Large intestine (tissue), 3 donors: Measurements from ENCODE around the gene INPP5A. TPM values are rescaled to one million over a fixed set of nuclear protein-coding genes. Genes with fewer than 3 reads are reported as not detected.

ENCODE experiments used
- DNase-seq, 2 donors: peaks; one replicate each; pipeline versions ENCODE4 v3.0.0 to v3.0.0-alpha.2; 2013
- H3K27ac ChIP-seq: one replicate; pipeline ENCODE4 v1.5.1; 2013; ENCODE audit warnings: low read length
- H3K27me3 ChIP-seq: 2 replicates; pipeline ENCODE4 v1.6.1; 2013; ENCODE audit warnings: low read length; ENCODE audit not compliant: control insufficient read depth, insufficient read depth
- H3K36me3 ChIP-seq: 2 replicates; pipeline ENCODE4 v1.6.1; 2013; ENCODE audit warnings: low read length; ENCODE audit not compliant: control insufficient read depth, insufficient read depth
- H3K4me1 ChIP-seq: one replicate; pipeline ENCODE4 v1.6.1; 2013; ENCODE audit warnings: low read length; ENCODE audit not compliant: control insufficient read depth, insufficient read depth
- H3K4me3 ChIP-seq: one replicate; pipeline ENCODE4 v1.5.1; 2013; ENCODE audit warnings: low read length
- H3K9me3 ChIP-seq: one replicate; pipeline ENCODE4 v1.6.1; 2013; ENCODE audit warnings: mild to moderate bottlenecking, low read depth, low read length, moderate library complexity; ENCODE audit not compliant: control insufficient read depth
- WGBS: methylation state at CpG from one replicate; pipeline ENCODE4 v1.1.5; 2013; ENCODE audit warnings: low lambda C conversion rate; ENCODE audit not compliant: insufficient coverage; 5-methylcytosine and 5-hydroxymethylcytosine counted together
- polyA plus RNA-seq: library from polyadenylated mRNA; unstranded; fragments of 120-200 nt; gene quantifications from one replicate; pipeline ENCODE4 v1.2.1, GENCODE V29; 2013

The INPP5A gene
- polyA plus RNA-seq, 1 donor, result 25.3 TPM

GRCh38 chr10:132536877-132537683 lies 507 bp upstream of the INPP5A start:
- peaks cover 28% of the 10 kb centered on the region for H3K4me1 ChIP-seq
- DNase-seq, result peak; percentile 99 to 100
- H3K36me3 ChIP-seq, result no peaks in the 10 kb centered on the region
- WGBS, result no CpG with 5 or more reads among the region's 102 CpGs
- no peaks in the 10 kb centered on the region for H3K27me3 ChIP-seq
- peak overlapping the region; percentile 58 for H3K27ac ChIP-seq
- H3K4me3 ChIP-seq, result peak overlapping the region; percentile 47
- H3K9me3 ChIP-seq, result no peaks in the 10 kb centered on the region

GRCh38 chr10:132538031-132538789 lies 623 bp downstream of the INPP5A start:
- H3K36me3 ChIP-seq, result peaks cover under 1% of the 10 kb centered on the region
- no peak overlapping the region for H3K27ac ChIP-seq
- no peaks in the 10 kb centered on the region for H3K27me3 ChIP-seq
- H3K4me3 ChIP-seq, result peak overlapping the region; percentile 69
- DNase-seq, result no peak
- H3K9me3 ChIP-seq, result no peaks in the 10 kb centered on the region
- peaks cover 28% of the 10 kb centered on the region for H3K4me1 ChIP-seq
- WGBS, result no CpG with 5 or more reads among the region's 42 CpGs

DNA sequence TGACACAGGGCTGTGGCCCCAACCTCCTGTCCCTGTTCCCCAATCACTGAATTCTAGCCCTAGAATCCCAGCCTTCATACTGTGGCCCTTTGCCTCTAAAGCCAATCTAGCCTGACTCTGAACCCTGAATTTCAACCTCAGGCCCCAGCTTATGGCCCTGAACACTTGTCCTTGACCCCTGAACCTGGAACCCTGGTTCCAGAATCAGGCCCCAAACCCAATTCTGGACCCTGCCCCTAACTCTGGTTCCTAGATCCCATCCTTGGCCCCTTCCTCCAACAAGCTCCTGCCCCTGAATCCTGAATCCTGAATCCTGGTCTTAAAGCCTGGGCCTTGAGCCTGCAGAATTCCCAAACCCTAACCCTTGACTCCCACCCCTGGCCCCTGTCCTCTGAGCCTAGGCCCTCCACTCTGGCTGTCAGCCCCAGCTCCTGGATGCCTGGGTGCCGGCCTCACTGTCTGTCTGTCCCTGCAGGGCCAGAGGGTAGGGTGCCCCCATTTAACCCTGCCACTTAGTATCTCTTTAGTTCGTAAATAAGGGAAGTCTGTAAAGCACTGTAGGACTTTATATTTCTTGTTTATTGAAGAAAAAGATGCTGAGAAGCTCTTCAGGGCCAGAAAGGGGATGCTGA lies 1.3 kb downstream of the INPP5A start:
- H3K9me3 ChIP-seq, result no peaks in the 10 kb centered on the region

DNA sequence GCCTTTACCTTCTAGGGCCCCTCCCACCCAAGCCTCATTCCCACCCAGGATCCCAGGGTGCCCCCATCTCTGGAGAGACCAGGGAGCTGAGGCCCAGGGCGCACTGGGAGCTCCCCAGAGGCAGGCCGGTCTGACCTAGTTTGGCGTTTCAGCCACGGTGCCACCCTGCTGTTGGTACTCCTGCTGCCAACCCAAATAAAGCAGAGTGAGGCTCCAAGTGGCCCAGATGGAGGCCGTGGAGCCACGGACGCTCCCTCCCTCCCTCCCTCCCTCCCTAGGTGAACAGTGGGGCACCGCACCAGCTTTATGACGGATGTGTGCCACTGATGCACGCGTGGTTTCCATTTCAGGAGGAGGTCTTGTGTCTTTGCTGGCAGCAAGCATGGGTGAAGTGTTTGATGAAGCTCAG lies 1.8 kb downstream of the INPP5A start:
- H3K27me3 ChIP-seq, result no peaks in the 10 kb centered on the region
- no peak for DNase-seq
- H3K36me3 ChIP-seq, result peaks cover 6% of the 10 kb centered on the region
- no CpG with 5 or more reads among the region's 11 CpGs for WGBS
- no peaks in the 10 kb centered on the region for H3K9me3 ChIP-seq
- no peak overlapping the region for H3K4me3 ChIP-seq
- H3K4me1 ChIP-seq, result peaks cover 30% of the 10 kb centered on the region
- no peak overlapping the region for H3K27ac ChIP-seq

More for the DNA sequence above, 1.3 kb downstream of the INPP5A start:
- H3K27ac ChIP-seq, result no peak overlapping the region
- no CpG with 5 or more reads among the region's 2 CpGs for WGBS
- peaks cover 6% of the 10 kb centered on the region for H3K36me3 ChIP-seq
- no peaks in the 10 kb centered on the region for H3K27me3 ChIP-seq
- peaks cover 28% of the 10 kb centered on the region for H3K4me1 ChIP-seq
- H3K4me3 ChIP-seq, result peak overlapping the region; percentile 69
- DNase-seq, result no peak

- Histone ChIP-seq H3K4me3 (peak overlapping the region; percentile 1), H3K4me1 (peaks cover 31% of the 10 kb centered on the region), H3K9me3 (no peaks in the 10 kb centered on the region), H3K36me3 (peaks cover 6% of the 10 kb centered on the region), H3K27me3 (no peaks in the 10 kb centered on the region), H3K27ac (no peak overlapping the region)
- DNase-seq, result no peak
- WGBS, result 70% methylated on average over 1 of the region's 5 CpGs
Observed at GRCh38 chr10:132539894-132540293, 2.3 kb downstream of the INPP5A start.

DNA sequence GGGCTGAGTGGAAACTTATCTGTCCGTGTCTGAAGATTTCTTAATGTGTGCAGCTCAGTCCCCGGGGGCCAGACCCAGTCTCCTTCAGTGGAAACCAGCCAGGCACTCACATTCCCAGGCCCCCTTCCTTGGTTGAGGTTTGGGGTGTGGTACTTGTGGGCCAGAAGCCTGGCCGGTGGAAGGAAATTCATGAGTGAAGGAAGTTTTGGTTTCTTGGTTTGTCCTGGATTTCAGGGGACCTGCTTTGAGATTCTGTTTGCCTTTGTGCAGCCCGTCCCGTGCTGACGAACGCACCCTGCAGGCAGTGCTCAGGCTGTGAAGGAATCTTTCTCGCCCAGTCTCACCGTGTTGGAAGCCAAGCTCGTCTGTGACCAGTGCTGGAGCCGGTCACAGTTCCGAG lies 2.9 kb downstream of the INPP5A start:
- no peak overlapping the region for H3K4me3 ChIP-seq
- peaks cover 31% of the 10 kb centered on the region for H3K4me1 ChIP-seq
- WGBS, result no CpG with 5 or more reads among the region's 12 CpGs
- DNase-seq, result no peak
- no peaks in the 10 kb centered on the region for H3K27me3 ChIP-seq
- no peak overlapping the region for H3K27ac ChIP-seq
- no peaks in the 10 kb centered on the region for H3K9me3 ChIP-seq
- H3K36me3 ChIP-seq, result peaks cover 6% of the 10 kb centered on the region

- Histone ChIP-seq H3K27me3 (no peaks in the 10 kb centered on the region), H3K27ac (no peak overlapping the region), H3K4me1 (peaks cover 26% of the 10 kb centered on the region), H3K36me3 (peaks cover 6% of the 10 kb centered on the region), H3K9me3 (no peaks in the 10 kb centered on the region), H3K4me3 (no peak overlapping the region)
- no peak for DNase-seq
- no CpG with 5 or more reads among the region's 11 CpGs for WGBS
Observed at GRCh38 chr10:132541129-132541528, 3.5 kb downstream of the INPP5A start.

- peaks cover 22% of the 10 kb centered on the region for H3K4me1 ChIP-seq
- WGBS, result no CpG with 5 or more reads among the region's 3 CpGs
- no peaks in the 10 kb centered on the region for H3K27me3 ChIP-seq
- DNase-seq, result no peak
- H3K27ac ChIP-seq, result no peak overlapping the region
- H3K9me3 ChIP-seq, result peaks cover 2% of the 10 kb centered on the region
- no peak overlapping the region for H3K4me3 ChIP-seq
- H3K36me3 ChIP-seq, result peaks cover 6% of the 10 kb centered on the region
Observed at GRCh38 chr10:132541601-132542011, 4.0 kb downstream of the INPP5A start.

GRCh38 chr10:132542086-132542775 lies 4.6 kb downstream of the INPP5A start:
- 100% methylated on average over 2 of the region's 19 CpGs for WGBS
- no peaks in the 10 kb centered on the region for H3K27me3 ChIP-seq
- H3K27ac ChIP-seq, result no peak overlapping the region
- H3K4me1 ChIP-seq, result peaks cover 22% of the 10 kb centered on the region
- H3K4me3 ChIP-seq, result no peak overlapping the region
- peaks cover 4% of the 10 kb centered on the region for H3K9me3 ChIP-seq
- H3K36me3 ChIP-seq, result peaks cover 6% of the 10 kb centered on the region
- no peak for DNase-seq

DNA sequence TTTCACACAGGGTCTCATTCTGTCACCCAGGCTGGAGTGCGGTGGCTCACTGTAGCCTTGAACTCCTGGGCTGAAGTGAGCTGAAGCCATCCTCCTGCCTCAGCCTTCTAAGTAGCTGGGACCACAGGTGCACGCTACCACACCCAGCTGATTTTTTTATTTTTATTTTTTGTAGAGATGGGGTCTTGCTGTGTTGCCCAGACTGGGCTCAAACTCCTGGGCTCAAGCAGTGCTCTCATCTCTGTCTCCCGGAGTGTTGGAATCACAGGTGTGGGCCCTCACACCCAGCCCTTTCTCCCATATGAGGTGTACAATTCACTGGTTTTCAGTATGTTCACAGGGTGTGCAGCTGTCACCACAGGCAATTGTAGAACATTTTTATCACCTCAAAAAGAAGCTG lies 5.2 kb downstream of the INPP5A start:
- no peak overlapping the region for H3K27ac ChIP-seq

More for the DNA sequence above, 5.2 kb downstream of the INPP5A start:
- Histone ChIP-seq H3K4me1 (peaks cover 22% of the 10 kb centered on the region), H3K36me3 (peaks cover 6% of the 10 kb centered on the region), H3K27me3 (no peaks in the 10 kb centered on the region), H3K9me3 (peaks cover 4% of the 10 kb centered on the region), H3K4me3 (no peak overlapping the region)
- no peak for DNase-seq
- no CpG with 5 or more reads among the region's 3 CpGs for WGBS
